ENCODE measurements around the gene CAP1. TPM values are rescaled to one million over a fixed set of nuclear protein-coding genes. Genes with fewer than 3 reads are reported as not detected.
A peak's percentile ranks its signal among the peaks of the same experiment; 100 is the strongest.

Gene CAP1
- total and polyA plus RNA-seq, 2 of the 13 experiments (the other 11 are each of a cell fraction or from before 2014, with no cell fraction given): 174 to 195 TPM

DNA sequence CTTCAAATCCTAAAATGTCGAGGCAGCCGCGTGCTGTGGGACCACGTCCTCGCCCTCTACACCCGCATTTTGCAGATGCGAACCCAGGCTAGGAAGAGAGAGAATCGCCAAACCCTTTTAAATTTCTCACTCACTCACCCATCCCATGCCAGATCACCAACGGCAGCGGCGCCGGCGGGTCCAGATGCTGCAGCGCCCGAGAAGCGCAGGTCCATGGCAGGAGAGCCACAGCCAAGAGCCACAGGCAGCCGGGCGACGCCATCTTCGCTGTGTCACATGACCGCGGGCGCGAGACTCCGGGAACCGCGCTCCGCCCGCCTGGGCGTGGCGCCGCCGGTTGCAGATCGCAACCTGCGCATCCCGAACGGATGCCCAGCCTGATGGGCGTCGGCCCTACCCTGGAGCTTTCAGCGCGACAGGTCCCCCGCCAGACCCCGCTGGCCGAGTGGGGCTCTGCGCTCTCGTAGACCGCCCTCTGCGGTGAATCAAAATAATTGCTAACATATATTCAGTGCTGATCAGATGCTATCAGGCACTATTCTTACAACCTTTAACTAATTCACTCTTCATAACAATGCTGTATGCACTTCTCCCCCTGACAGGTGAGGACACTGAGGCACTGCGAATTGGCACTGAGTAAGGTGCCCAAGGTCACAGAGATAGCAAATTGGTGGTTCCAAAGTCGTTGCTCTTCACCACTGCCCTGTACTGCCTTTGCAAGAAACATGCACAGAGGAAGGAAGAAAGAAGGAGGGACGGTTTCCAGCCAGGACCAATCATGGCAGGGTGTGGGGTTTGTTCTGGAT, 56.7 kb downstream of the CAP1 start, which contains the start of gene PPT1 (continued):
- TF ChIP-seq SMAD1 (CRISPR knock-in tag; IDR thresholded peaks at IDR 0.05; ENCODE audit: borderline replicate concordance, low read depth): peak; percentile 72; the same call in 1 of the 2 replicates
- no peak for TF ChIP-seq HNF4G (IDR thresholded peaks at IDR 0.05; ENCODE audit: borderline replicate concordance, low read depth, low read length)
- no peak; the same call in 1 of the 2 replicates for TF ChIP-seq HNF4G (CRISPR knock-in tag; IDR thresholded peaks at IDR 0.05; ENCODE audit: borderline replicate concordance, low read depth)
- no peak for TF ChIP-seq FOXK2 (IDR thresholded peaks at IDR 0.05)
- TF ChIP-seq, protein P1, sequence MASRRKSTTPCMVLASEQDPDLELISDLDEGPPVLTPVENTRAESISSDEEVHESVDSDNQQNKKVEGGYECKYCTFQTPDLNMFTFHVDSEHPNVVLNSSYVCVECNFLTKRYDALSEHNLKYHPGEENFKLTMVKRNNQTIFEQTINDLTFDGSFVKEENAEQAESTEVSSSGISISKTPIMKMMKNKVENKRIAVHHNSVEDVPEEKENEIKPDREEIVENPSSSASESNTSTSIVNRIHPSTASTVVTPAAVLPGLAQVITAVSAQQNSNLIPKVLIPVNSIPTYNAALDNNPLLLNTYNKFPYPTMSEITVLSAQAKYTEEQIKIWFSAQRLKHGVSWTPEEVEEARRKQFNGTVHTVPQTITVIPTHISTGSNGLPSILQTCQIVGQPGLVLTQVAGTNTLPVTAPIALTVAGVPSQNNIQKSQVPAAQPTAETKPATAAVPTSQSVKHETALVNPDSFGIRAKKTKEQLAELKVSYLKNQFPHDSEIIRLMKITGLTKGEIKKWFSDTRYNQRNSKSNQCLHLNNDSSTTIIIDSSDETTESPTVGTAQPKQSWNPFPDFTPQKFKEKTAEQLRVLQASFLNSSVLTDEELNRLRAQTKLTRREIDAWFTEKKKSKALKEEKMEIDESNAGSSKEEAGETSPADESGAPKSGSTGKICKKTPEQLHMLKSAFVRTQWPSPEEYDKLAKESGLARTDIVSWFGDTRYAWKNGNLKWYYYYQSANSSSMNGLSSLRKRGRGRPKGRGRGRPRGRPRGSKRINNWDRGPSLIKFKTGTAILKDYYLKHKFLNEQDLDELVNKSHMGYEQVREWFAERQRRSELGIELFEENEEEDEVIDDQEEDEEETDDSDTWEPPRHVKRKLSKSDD (CRISPR knock-in tag; IDR thresholded peaks at IDR 0.05; ENCODE audit: low read depth): peak; percentile 87; the same call in 1 of the 2 replicates
- TF ChIP-seq ZNF441 (CRISPR knock-in tag; IDR thresholded peaks at IDR 0.05; ENCODE audit: borderline replicate concordance): peak; percentile 71; the same call in 1 of the 2 replicates
- peak; percentile 90 for TF ChIP-seq TAF1 (CRISPR knock-in tag; IDR thresholded peaks at IDR 0.05)
- TF ChIP-seq ZNF747 (CRISPR knock-in tag; IDR thresholded peaks at IDR 0.05; ENCODE audit: borderline replicate concordance): 0 out of 2 replicates have a peak, but pooled peaks have one; percentile 14
- 0 out of 2 replicates have a peak, but pooled peaks have one; percentile 53 for TF ChIP-seq ZNF615 (CRISPR knock-in tag; IDR thresholded peaks at IDR 0.05; ENCODE audit: borderline replicate concordance)
- TF ChIP-seq NR2F1 (CRISPR knock-in tag; IDR thresholded peaks at IDR 0.05): no peak
- TF ChIP-seq ZNF44 (CRISPR knock-in tag; IDR thresholded peaks at IDR 0.05): 0 out of 2 replicates have a peak, but pooled peaks have one; percentile 31
- TF ChIP-seq ZNF317 (CRISPR knock-in tag; IDR thresholded peaks at IDR 0.05): no peak
- TF ChIP-seq, protein P2, sequence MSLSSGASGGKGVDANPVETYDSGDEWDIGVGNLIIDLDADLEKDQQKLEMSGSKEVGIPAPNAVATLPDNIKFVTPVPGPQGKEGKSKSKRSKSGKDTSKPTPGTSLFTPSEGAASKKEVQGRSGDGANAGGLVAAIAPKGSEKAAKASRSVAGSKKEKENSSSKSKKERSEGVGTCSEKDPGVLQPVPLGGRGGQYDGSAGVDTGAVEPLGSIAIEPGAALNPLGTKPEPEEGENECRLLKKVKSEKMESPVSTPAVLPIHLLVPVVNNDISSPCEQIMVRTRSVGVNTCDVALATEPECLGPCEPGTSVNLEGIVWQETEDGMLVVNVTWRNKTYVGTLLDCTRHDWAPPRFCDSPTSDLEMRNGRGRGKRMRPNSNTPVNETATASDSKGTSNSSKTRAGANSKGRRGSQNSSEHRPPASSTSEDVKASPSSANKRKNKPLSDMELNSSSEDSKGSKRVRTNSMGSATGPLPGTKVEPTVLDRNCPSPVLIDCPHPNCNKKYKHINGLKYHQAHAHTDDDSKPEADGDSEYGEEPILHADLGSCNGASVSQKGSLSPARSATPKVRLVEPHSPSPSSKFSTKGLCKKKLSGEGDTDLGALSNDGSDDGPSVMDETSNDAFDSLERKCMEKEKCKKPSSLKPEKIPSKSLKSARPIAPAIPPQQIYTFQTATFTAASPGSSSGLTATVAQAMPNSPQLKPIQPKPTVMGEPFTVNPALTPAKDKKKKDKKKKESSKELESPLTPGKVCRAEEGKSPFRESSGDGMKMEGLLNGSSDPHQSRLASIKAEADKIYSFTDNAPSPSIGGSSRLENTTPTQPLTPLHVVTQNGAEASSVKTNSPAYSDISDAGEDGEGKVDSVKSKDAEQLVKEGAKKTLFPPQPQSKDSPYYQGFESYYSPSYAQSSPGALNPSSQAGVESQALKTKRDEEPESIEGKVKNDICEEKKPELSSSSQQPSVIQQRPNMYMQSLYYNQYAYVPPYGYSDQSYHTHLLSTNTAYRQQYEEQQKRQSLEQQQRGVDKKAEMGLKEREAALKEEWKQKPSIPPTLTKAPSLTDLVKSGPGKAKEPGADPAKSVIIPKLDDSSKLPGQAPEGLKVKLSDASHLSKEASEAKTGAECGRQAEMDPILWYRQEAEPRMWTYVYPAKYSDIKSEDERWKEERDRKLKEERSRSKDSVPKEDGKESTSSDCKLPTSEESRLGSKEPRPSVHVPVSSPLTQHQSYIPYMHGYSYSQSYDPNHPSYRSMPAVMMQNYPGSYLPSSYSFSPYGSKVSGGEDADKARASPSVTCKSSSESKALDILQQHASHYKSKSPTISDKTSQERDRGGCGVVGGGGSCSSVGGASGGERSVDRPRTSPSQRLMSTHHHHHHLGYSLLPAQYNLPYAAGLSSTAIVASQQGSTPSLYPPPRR (CRISPR knock-in tag; IDR thresholded peaks at IDR 0.05; ENCODE audit: borderline replicate concordance): peak; percentile 68
- TF ChIP-seq NCOR1 (IDR thresholded peaks at IDR 0.05; ENCODE audit: borderline replicate concordance, low read length): no peak
- TF ChIP-seq ZNF296 (CRISPR knock-in tag; conservative IDR thresholded peaks at IDR 0.05): no peak
- peak; percentile 40; the same call in 1 of the 2 replicates for TF ChIP-seq GZF1 (CRISPR knock-in tag; IDR thresholded peaks at IDR 0.05)
- no peak for TF ChIP-seq NR3C1 (CRISPR knock-in tag; IDR thresholded peaks at IDR 0.05)
- peak; percentile 74; the same call in 1 of the 2 replicates for TF ChIP-seq TBX2 (CRISPR knock-in tag; IDR thresholded peaks at IDR 0.05; ENCODE audit: borderline replicate concordance)
- TF ChIP-seq HDAC2 (CRISPR knock-in tag; IDR thresholded peaks at IDR 0.05): peak; percentile 85
- TF ChIP-seq TRIM24 (CRISPR knock-in tag; IDR thresholded peaks at IDR 0.05): no peak
- TF ChIP-seq ATF1 (CRISPR knock-in tag; IDR thresholded peaks at IDR 0.05): no peak
- TF ChIP-seq RARA (CRISPR knock-in tag; IDR thresholded peaks at IDR 0.05): peak; percentile 22; the same call in 1 of the 2 replicates
- no peak for TF ChIP-seq ZNF773 (CRISPR knock-in tag; IDR thresholded peaks at IDR 0.05; ENCODE audit: borderline replicate concordance)
